GM10248 (cell line): Measurements from ENCODE around the gene AMBP.

ENCODE experiments used
- CTCF ChIA-PET: fragments of 300-600 bp; sonication (Branson Sonifier 250); formaldehyde crosslinking; extraction: SDS; loops from one replicate; lab custom pipeline; 2021; ENCODE audit warnings: antibody characterized with exemption; lab: Yijun Ruan, JAX
- POLR2A ChIA-PET: fragments of 350-650 bp; sonication (Branson Sonifier 250); formaldehyde crosslinking; extraction: SDS; loops from one replicate; lab custom pipeline; 2020; ENCODE audit warnings: antibody characterized with exemption; lab: Yijun Ruan, JAX
- DNase-seq: peaks from one replicate; pipeline ENCODE4 v3.0.0; 2012; ENCODE audit errors: extremely low spot score
- CTCF ChIP-seq: IDR thresholded peaks from 2 replicates; pipeline ENCODE4 v1.5.1; 2012; ENCODE audit warnings: mild to moderate bottlenecking, low read depth; ENCODE audit errors: extremely low read depth, missing control alignments, control extremely low read depth

Gene AMBP

GRCh38 chr9:114123031-114123977 is 45.2 kb upstream of the AMBP start:
- no peak for TF ChIP-seq CTCF
- ChIA-PET CTCF (interaction anchor here (1.5 to 3.0 kb wide), 3 partner anchors 15 to 40 kb away, joined by 4 to 10 read pairs (median 6); no protein-coding TSS in a partner anchor), POLR2A (no interaction called here)
- DNase-seq = no peak

GRCh38 chr9:114122136-114123027 is 44.3 kb upstream of the AMBP start:
- ChIA-PET CTCF (interaction anchor here (1.5 to 3.0 kb wide), 3 partner anchors 14 to 39 kb away, joined by 4 to 10 read pairs (median 6); no protein-coding TSS in a partner anchor), POLR2A (no interaction called here)
- TF ChIP-seq CTCF = no peak
- no peak for DNase-seq

GRCh38 chr9:114121227-114122135 is 43.4 kb upstream of the AMBP start:
- POLR2A ChIA-PET = no interaction called here
- TF ChIP-seq CTCF = no peak
- no peak for DNase-seq
- CTCF ChIA-PET = interaction anchor here (1.5 to 3.0 kb wide), 2 partner anchors 26 to 38 kb away, joined by 4 to 10 read pairs; no protein-coding TSS in a partner anchor

GRCh38 chr9:114120192-114121014 is 42.3 kb upstream of the AMBP start:
- no peak for TF ChIP-seq CTCF
- DNase-seq = no peak
- ChIA-PET POLR2A (no interaction called here), CTCF (interaction anchor here (3.0 kb wide), 1 partner anchor 37 kb away, joined by 10 read pairs; no protein-coding TSS in a partner anchor)

- CTCF ChIA-PET = no interaction called here
Observed at GRCh38 chr9:114119242-114120191, 41.4 kb upstream of the AMBP start.

More at GRCh38 chr9:114119242-114120191, 41.4 kb upstream of the AMBP start:
- POLR2A ChIA-PET = no interaction called here
- no peak for DNase-seq
- no peak for TF ChIP-seq CTCF
